Right lung (tissue), 10 donors: Measurements from ENCODE around the gene NAT8L. TPM values are rescaled to one million over a fixed set of nuclear protein-coding genes. Genes with fewer than 3 reads are reported as not detected.
"Not testable (repeated sequence)": the region's sequence is repeated elsewhere in the genome, so short reads cannot be mapped to it uniquely, and the experiment has no call there.

ENCODE experiments used
- DNase-seq, 2 donors: peaks; one replicate each; pipeline ENCODE4 v3.0.0-alpha.2; 2013
- long read RNA-seq, 8 donors: transcript quantifications; one replicate each; lab custom pipeline, GENCODE V29; 2026
- polyA plus RNA-seq, 5 donors: library from polyadenylated mRNA; unstranded; fragments of 120-200 nt; gene quantifications; one replicate each; pipeline versions ENCODE4 v1.2.1 to v1.2.3, GENCODE V29; 2013; ENCODE audit warnings: inconsistent platforms in 1 of 5, low replicate concordance in 1 of 5; ENCODE audit not compliant: insufficient read length in 5 of 5, insufficient read depth in 1 of 5

NAT8L gene, protein sequence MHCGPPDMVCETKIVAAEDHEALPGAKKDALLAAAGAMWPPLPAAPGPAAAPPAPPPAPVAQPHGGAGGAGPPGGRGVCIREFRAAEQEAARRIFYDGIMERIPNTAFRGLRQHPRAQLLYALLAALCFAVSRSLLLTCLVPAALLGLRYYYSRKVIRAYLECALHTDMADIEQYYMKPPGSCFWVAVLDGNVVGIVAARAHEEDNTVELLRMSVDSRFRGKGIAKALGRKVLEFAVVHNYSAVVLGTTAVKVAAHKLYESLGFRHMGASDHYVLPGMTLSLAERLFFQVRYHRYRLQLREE
- 1 to 10 TPM; 2.8 to 7.7 (median 4.1) TPM for polyA plus RNA-seq
- long read RNA-seq, donor 1, result 0 reads
- long read RNA-seq, donor 2, full-length matches to known transcripts, result 1 of 1 reads
- long read RNA-seq, donor 2, partial matches to known transcripts, result 0 of 1 reads
- long read RNA-seq, donor 2, other reads (novel, unspliced or antisense), result 0 of 1 reads
- long read RNA-seq, donor 3, full-length matches to known transcripts, result 3 of 3 reads
- long read RNA-seq, donor 3, partial matches to known transcripts, result 0 of 3 reads
- long read RNA-seq, donor 3, other reads (novel, unspliced or antisense), result 0 of 3 reads
- long read RNA-seq, donor 4, full-length matches to known transcripts, result 1 of 1 reads
- long read RNA-seq, donor 4, partial matches to known transcripts, result 0 of 1 reads
- long read RNA-seq, donor 4, other reads (novel, unspliced or antisense), result 0 of 1 reads
- long read RNA-seq, donor 5, full-length matches to known transcripts, result 2 of 2 reads
- long read RNA-seq, donor 5, partial matches to known transcripts, result 0 of 2 reads
- long read RNA-seq, donor 5, other reads (novel, unspliced or antisense), result 0 of 2 reads
- long read RNA-seq, donor 6, full-length matches to known transcripts, result 3 of 3 reads
- long read RNA-seq, donor 6, partial matches to known transcripts, result 0 of 3 reads
- long read RNA-seq, donor 6, other reads (novel, unspliced or antisense), result 0 of 3 reads
- long read RNA-seq, donor 7, full-length matches to known transcripts, result 2 of 2 reads
- long read RNA-seq, donor 7, partial matches to known transcripts, result 0 of 2 reads
- long read RNA-seq, donor 7, other reads (novel, unspliced or antisense), result 0 of 2 reads
- long read RNA-seq, donor 8, result 0 reads

- DNase-seq, result no peak
Measured at GRCh38 chr4:2059046-2059725, at the start of gene NAT8L. TSS of gene NAT8L (plus strand) at chr4:2059327. CDS start at chr4:2059512, 185 bp downstream.

DNA sequence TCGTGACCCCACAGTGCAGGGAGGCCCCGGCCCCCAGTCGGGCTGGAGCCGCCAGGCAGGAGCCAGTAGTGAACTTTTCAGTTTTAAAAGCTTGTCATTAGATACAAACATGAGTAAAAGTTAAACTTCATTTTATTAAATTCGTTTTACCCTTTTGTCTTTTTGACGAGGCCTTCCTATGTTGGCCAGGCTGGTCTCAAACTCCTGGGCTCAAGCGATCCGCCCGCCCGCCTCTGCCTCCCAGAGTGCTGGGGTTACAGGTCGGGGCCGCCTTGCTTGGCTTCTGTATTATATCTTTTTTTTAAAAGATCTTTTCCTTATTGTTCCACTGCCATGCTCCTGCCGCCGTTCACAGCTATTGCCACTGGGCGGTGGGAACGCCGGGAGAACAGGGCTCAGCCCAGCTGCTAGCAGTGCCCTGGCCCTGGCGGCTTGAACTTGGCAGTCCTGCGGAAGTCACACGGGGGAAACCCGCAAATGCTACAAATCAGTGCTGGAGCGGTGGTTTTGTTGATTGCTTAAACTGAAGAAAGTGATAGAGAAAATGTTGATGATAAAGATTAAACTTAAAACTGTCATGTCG lies 49.4 kb upstream of the NAT8L start:
- DNase-seq, result peak; percentile 16 to 18

DNA sequence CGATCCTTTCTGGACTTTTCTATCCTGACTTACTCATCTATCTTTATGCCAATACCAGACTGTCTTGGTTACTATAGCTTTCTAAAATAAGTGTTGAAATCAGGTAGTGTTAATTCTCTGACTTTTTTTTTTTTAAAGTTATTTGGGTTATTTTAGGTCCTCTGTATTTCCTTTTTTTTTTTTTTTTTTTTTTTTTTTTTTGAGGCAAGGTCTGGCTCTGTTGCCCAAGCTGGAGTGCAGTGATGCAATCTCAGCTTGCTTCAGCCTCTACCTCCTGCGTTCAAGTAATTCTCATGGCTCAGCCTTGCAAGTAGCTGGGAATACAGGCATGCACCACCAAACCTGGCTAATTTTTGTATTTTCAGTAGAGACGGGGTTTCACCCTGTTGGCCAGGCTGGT lies 47.5 kb upstream of the NAT8L start:
- DNase-seq, result no peak

GRCh38 chr4:2015008-2015407 lies 44.1 kb upstream of the NAT8L start:
- no peak for DNase-seq

DNA sequence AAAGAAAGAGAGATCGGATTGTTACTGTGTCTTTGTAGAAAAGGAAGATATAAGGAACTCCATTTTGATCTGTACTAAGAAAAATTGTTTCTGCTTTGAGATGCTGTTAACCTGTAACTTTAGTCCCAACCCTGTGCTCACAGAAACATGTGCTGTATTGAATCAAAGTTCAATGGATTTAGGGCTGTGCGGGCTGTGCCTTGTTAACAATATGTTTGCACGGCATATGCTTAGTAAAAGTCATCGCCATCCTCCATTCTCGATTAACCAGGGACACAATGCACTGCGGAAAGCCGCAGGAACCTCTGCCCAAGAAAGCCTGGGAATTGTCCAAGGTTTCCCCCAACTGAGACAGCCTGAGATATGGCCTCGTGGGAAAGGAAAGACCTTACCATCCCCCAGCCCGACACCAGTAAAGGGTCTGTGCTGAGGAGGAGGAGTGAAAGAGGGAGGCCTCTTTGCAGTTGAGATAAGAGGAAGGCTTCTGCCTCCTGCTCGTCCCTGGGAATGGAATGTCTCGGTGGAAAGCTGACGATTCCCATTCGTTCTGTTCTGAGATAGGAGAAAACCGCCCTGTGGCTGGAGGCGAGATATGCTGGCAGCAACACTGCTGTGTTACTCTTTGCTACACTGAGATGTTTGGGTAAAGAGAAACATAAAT lies 37.6 kb upstream of the NAT8L start:
- not testable (repeated sequence) for DNase-seq

DNA sequence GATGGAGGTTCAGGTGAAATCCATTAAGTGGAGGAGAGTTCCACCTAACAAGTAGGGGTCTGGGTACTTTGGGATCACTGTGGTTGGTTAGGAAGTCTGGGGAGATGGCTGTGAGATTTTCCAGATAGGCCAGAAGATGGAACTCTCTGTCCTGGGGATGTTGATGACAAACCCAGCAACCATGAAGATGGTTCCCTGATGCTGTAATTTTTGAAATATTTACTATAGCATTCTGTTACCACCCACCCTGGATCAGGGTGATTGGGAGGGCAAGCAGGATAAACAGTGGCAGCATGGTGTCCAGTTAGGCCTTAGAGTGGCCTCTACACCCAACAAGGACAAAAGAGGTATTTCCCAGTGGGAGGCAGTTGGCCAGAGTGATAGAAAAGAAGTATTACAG lies 34.4 kb upstream of the NAT8L start:
- no peak for DNase-seq

GRCh38 chr4:2025817-2026216 lies 33.3 kb upstream of the NAT8L start:
- no peak for DNase-seq

DNA sequence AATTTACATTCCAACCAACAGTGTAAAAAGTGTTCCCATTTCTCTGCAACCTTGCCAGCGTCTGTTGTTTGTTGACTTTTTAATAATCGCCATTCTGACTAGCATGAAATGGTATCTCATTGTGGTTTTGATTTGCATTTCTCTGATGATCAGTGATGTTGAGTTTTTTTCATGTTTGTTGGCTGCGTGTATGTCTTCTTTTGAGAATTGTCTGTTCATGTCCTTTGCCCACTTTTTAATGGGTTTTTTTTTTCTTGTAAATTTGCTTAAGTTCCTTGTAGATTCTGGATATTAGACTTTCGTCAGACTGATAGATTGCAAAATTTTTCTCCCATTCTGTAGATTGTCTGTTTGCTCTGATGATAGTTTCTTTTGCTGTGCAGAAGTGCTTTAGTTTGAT lies 32.0 kb upstream of the NAT8L start:
- DNase-seq, result not testable (repeated sequence)

DNA sequence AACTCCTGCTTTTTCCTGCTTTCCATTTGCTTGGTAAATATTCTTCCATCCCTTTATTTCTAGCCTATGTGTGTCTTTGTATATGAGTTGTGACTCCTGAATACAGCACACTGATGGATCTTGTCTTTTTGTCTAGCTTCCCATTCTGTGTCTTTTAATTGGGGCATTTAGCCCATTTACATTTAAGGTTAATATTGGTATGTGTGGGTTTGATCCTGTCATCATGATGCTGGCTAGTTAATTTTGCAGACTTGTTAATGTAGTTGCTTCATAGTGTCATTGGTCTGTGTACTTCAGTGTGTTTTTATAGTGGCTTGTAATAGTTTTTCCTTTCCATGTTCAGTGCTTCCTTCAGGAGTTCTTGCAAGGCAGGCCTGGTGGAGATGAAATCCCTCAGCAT lies 28.0 kb upstream of the NAT8L start:
- not testable (repeated sequence) for DNase-seq

- no peak for DNase-seq
Measured at GRCh38 chr4:2036327-2036726, 22.8 kb upstream of the NAT8L start.

GRCh38 chr4:2036866-2037265 lies 22.3 kb upstream of the NAT8L start:
- no peak for DNase-seq

DNA sequence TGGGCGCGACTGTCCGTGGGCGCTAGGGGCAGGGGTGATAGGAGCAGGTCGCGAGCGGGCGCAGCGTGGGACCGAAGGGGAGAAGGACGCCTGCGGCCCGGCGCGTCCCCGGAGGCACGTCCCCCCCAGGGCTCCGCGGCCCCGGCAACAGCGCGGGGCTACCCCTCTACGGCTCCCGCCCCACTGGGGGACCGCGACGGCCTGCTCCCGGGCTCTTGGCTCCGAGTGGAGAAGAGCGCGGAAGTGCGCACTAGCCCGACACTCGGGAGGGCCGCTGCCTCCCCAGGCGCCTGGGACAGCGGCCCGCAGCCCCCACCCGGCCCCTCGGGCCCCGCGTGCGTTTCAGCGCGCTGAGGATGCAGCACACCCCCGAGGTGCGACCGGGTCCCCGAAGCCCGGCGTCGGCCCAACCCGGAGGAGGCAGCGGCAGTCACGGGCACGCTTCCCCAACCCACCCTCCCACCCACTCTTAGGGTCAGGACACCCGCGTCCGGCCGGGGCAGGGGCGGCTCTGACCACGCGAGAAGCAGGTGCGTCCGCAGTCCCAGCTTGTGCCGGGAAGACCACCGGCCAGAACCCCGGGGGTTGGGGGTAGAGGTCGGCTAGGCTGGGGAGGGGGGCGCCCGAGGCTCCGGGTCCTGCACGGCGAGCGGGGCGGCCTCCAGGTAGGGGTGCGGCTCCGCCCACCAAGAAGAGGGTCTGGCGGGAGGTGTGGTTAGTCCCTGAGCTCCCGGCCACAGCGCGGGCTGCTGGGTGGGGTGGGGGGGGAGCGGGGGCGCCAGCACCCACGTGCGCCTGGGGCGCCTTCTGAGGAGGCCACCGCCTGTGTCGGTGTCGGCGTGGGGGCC lies 18.5 kb upstream of the NAT8L start:
- no peak for DNase-seq

- peak; percentile 57 to 61 for DNase-seq
Measured at GRCh38 chr4:2041239-2042130, 17.6 kb upstream of the NAT8L start.

DNA sequence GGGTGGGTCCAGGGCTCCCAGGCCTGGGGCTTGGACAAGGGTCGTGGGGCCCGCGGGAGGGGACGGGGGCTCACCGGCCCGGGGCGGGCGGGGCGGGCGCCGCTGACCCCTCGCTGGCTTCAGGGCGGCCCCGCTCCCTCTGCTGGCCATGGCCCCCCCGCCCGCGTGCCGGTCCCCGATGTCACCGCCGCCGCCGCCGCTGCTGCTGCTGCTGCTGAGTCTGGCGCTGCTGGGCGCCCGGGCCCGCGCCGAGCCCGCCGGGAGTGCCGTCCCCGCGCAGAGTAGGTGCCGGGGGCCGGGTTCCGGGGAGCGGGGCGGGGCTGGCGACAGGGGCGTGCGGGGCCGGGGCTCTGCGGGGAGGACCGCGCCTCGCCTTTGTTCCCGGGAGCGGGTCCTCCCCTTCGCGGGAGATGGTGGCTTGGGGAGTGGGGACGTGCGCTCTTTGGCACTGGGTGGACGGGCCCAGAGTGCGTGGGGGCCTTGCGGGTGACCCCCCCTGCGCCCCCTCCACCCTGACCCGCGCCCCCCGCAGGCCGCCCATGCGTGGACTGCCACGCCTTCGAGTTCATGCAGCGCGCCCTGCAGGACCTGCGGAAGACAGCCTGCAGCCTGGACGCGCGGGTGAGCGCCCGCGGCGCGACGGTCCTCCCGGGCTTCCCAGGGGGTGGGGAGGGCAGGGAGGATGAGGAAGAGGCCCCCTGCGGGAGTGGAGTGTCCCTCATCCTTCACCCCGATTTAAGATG lies 16.8 kb upstream of the NAT8L start:
- no peak for DNase-seq

- no peak for DNase-seq
Measured at GRCh38 chr4:2042947-2043395, 16.2 kb upstream of the NAT8L start.

GRCh38 chr4:2043396-2044118 lies 15.6 kb upstream of the NAT8L start:
- DNase-seq, result no peak

DNA sequence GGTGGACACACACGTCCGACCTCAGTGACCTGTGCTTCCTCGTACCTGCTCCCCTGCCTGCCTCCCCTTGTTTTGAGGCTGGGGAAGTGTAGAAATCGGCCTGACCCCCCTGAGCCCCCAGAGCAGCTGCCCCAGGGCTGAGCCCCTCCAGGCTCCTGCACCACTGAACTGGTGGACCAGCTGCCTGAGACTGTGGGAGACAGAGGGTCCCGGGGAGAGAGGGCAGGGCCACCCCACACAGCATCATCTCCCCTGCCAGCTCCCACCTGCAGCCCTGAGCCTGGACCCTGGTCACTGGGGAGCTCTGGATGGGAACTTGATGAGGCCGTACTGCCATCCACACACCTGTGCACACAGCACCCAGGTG lies 15.0 kb upstream of the NAT8L start:
- DNase-seq, result no peak
